ENCODE data around the gene RRP12.

RRP12 gene

GRCh38 chr10:97385565-97385964 lies 15.6 kb downstream of the RRP12 start:
- Mint-ChIP-seq H3K4me1 (no peaks in the 10 kb centered on the region), H3K27me3 (ENCODE audit: low read depth) (no peaks in the 10 kb centered on the region), H3K27ac (no peak overlapping the region), H3K36me3 (ENCODE audit: low read depth) (peaks cover 31% of the 10 kb centered on the region), H3K9me3 (no peaks in the 10 kb centered on the region), H3K4me3 (no peak overlapping the region)
- TF ChIP-seq, protein P1, sequence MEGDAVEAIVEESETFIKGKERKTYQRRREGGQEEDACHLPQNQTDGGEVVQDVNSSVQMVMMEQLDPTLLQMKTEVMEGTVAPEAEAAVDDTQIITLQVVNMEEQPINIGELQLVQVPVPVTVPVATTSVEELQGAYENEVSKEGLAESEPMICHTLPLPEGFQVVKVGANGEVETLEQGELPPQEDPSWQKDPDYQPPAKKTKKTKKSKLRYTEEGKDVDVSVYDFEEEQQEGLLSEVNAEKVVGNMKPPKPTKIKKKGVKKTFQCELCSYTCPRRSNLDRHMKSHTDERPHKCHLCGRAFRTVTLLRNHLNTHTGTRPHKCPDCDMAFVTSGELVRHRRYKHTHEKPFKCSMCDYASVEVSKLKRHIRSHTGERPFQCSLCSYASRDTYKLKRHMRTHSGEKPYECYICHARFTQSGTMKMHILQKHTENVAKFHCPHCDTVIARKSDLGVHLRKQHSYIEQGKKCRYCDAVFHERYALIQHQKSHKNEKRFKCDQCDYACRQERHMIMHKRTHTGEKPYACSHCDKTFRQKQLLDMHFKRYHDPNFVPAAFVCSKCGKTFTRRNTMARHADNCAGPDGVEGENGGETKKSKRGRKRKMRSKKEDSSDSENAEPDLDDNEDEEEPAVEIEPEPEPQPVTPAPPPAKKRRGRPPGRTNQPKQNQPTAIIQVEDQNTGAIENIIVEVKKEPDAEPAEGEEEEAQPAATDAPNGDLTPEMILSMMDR (IDR thresholded peaks at IDR 0.05; ENCODE audit: unreplicated experiment in 3 of 3), result no peak

DNA sequence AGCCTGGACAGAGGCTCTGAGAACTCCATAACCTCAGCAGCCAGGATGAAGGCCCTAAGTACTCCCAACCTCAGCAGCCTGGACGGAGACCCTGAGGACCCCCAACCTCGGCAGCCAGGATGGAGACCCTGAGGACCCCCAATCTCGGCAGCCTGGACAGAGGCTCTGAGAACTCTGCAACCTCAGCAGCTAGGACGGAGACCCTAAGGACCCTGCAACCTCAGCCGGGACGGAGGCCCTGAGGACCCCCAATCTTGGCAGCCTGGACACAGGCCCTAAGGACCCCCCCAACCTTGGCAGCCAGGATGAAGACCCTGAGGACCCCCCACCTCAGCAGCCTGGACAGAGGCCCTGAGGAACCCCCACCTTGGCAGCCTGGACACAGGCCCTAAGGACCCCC lies 16.5 kb downstream of the RRP12 start:
- TF ChIP-seq, protein P1 (IDR thresholded peaks at IDR 0.05; ENCODE audit: unreplicated experiment in 3 of 3), result no peak
- Mint-ChIP-seq H3K4me1 (no peaks in the 10 kb centered on the region), H3K9me3 (no peaks in the 10 kb centered on the region), H3K4me3 (no peak overlapping the region), H3K36me3 (ENCODE audit: low read depth) (peaks cover 29% of the 10 kb centered on the region), H3K27ac (no peak overlapping the region), H3K27me3 (ENCODE audit: low read depth) (no peaks in the 10 kb centered on the region)

DNA sequence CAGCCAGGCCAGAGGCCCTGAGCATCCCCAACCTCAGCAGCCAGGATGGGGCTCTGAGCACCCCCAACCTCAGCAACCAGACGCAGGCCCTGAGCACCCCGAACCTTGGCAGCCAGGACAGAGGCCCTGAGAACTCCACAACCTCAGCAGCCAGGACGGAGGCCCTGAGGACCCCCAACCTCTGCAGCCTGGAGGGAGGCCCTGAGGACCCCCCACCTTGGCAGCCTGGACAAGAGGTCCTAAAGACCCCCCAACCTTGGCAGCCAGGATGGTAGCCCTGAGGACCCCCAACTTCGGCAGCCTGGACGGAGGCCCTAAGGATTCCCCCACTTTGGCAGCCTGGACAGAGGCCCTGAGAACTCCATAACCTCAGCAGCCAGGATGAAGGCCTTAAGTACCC lies 17.0 kb downstream of the RRP12 start:
- Mint-ChIP-seq H3K9me3 (no peaks in the 10 kb centered on the region), H3K4me1 (no peaks in the 10 kb centered on the region), H3K27ac (no peak overlapping the region), H3K4me3 (no peak overlapping the region), H3K36me3 (ENCODE audit: low read depth) (peaks cover 29% of the 10 kb centered on the region), H3K27me3 (ENCODE audit: low read depth) (no peaks in the 10 kb centered on the region)
- TF ChIP-seq, protein P1 (IDR thresholded peaks at IDR 0.05; ENCODE audit: unreplicated experiment in 3 of 3), result no peak

DNA sequence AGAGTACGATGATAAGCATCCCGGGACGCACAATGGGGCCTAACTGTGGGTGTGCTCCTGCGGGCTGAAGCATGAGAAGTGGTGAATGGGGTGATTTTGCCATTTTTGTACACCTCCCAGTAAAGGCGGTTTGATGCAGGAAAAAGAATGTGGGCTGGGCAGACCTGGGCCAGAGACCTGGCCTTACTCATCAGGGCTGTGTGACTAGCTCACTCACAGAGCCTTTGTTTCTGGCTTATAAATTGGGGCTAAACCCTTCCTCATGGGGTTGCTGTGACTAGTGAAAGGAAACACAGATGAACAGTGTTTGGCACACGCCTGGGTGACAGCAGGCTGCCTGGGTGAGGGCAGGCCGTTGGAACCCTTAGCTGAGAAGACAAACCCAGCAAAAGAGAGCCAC lies 18.0 kb downstream of the RRP12 start:
- Mint-ChIP-seq H3K4me3 (no peak overlapping the region), H3K27ac (no peak overlapping the region), H3K4me1 (no peaks in the 10 kb centered on the region), H3K36me3 (ENCODE audit: low read depth) (peaks cover 22% of the 10 kb centered on the region), H3K27me3 (ENCODE audit: low read depth) (no peaks in the 10 kb centered on the region), H3K9me3 (no peaks in the 10 kb centered on the region)
- TF ChIP-seq, protein P1 (IDR thresholded peaks at IDR 0.05; ENCODE audit: unreplicated experiment in 3 of 3), result no peak

GRCh38 chr10:97381626-97382025 lies 19.5 kb downstream of the RRP12 start:
- no peaks in the 10 kb centered on the region for H3K4me1 Mint-ChIP-seq
- no peak overlapping the region for H3K4me3 Mint-ChIP-seq
- TF ChIP-seq, protein P1 (IDR thresholded peaks at IDR 0.05; ENCODE audit: unreplicated experiment in 3 of 3), result no peak
- H3K36me3 Mint-ChIP-seq (ENCODE audit: low read depth), result peaks cover 20% of the 10 kb centered on the region
- no peaks in the 10 kb centered on the region for H3K9me3 Mint-ChIP-seq
- no peak overlapping the region for H3K27ac Mint-ChIP-seq
- H3K27me3 Mint-ChIP-seq (ENCODE audit: low read depth), result no peaks in the 10 kb centered on the region

DNA sequence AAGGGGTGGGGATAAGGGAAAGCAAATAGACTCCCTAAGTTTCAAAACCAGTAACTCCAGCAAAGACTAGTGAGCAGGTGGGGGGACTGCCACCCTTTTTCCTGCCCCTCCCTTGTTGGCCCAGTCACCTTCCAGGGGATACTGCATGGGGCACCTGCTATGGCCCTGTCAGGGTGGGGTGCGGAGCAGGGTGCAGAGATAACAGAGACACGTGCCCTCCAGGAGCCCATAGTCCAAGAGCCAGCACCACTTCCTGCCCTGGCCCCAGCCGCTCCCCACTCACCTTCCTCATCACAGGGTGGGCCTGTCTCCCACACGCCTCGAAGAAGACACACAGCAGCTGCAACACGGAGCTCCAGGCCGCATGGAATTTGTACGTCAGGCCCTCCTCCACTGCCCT lies 20.6 kb downstream of the RRP12 start:
- Mint-ChIP-seq H3K27me3 (ENCODE audit: low read depth) (no peaks in the 10 kb centered on the region), H3K27ac (no peak overlapping the region), H3K4me3 (no peak overlapping the region), H3K36me3 (ENCODE audit: low read depth) (peaks cover 20% of the 10 kb centered on the region), H3K9me3 (no peaks in the 10 kb centered on the region), H3K4me1 (no peaks in the 10 kb centered on the region)
- TF ChIP-seq, protein P1 (IDR thresholded peaks at IDR 0.05; ENCODE audit: unreplicated experiment in 3 of 3), result no peak

Measured in nephron (organoid).